Activated CD4-positive, alpha-beta T cell treated with anti-CD3 and anti-CD28 coated beads for 48 hours (primary cell): ENCODE data around the gene TRAPPC10.
"Not testable (repeated sequence)": the region's sequence is repeated elsewhere in the genome, so short reads cannot be mapped to it uniquely, and the experiment has no call there.

Source experiments
- DNase-seq: peaks from one replicate; pipeline ENCODE4 v3.0.0-alpha.2; 2020

The TRAPPC10 gene

DNA sequence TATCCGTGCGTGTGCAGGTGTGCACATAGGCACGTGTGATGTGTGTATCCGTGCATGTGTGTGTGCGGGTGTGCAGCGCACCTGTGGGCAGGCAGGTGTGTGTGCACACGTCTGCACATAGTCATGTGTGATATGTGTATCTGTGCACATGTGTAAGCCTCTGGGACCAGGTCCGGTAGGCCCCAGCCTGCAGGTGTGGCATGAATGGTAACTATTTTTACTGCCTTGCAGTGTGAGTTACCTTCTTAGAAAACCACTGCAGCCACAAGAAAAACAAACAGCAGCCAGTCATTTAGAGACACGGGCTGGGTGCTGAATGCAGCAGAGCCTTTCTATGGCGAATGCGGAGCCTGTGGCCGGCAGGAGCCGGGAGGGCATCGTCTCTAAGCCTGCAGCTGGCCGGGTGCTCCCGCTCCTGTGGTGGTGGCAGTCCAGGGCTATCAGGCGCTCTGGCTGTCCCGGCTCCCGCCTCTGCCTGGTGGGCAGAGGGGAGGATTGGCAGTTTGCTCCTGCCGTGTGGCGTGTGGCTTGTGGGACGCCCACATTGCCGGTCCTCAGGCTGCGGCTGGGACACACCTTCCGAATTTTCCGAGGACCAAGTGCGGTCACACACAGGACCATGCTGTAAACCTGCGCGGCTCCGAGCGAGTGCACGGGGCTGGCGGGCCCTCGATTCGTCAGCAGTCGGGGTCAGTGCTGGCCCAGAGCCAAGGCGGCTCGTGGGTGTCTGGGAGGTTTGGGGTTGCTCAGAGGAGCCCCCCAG, 143.3 kb downstream of the TRAPPC10 start:
- DNase-seq = not testable (repeated sequence)

DNA sequence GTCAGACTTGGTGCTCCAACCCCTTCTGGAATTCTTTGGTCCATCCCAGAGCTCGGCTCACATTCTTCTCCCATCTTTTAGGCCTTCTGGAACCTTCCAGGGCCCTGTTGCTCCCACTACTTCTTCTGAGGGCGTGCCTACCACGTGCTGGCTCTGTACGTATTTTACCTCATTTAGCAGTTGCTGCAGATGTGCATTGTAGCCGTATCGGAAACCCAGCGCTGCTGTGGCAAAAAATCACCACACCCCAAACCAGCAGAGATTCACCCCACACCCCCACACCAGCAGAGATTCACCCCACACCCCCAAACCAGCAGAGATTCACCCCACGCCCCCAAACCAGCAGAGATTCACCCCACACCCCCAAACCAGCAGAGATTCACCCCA, 143.9 kb downstream of the TRAPPC10 start:
- DNase-seq = not testable (repeated sequence)
